H9 (cell line): ENCODE results near the gene TBC1D8B. TPM values are rescaled to one million over a fixed set of nuclear protein-coding genes. Genes with fewer than 3 reads are reported as not detected.

Experiments
- DNase-seq: peaks from one replicate; pipeline ENCODE4 v3.0.0-alpha.2; 2017
- H2AFZ ChIP-seq: one replicate; pipeline ENCODE4 v1.6.1; 2013; ENCODE audit warnings: mild to moderate bottlenecking, low read length, control low read depth, moderate library complexity
- H2AK5ac ChIP-seq: 2 replicates; pipeline ENCODE4 v1.6.1; 2013; ENCODE audit warnings: low read length, control low read depth, mixed read lengths; ENCODE audit not compliant: insufficient read length
- H2BK120ac ChIP-seq: one replicate; pipeline ENCODE4 v1.6.1; 2013; ENCODE audit warnings: low read depth, mild to moderate bottlenecking, low read length, control low read depth, inconsistent platforms; ENCODE audit not compliant: poor library complexity, severe bottlenecking
- H2BK12ac ChIP-seq: 2 replicates; pipeline ENCODE4 v1.6.1; 2013; ENCODE audit warnings: low read length, control low read depth, mixed read lengths, low read depth; ENCODE audit not compliant: insufficient read length
- H2BK15ac ChIP-seq: 2 replicates; pipeline ENCODE4 v1.6.1; 2013; ENCODE audit warnings: low read depth, low read length, control low read depth
- H2BK20ac ChIP-seq: one replicate; pipeline ENCODE4 v1.6.1; 2013; ENCODE audit warnings: low read depth, mild to moderate bottlenecking, low read length, control low read depth, inconsistent platforms; ENCODE audit not compliant: poor library complexity, severe bottlenecking
- H2BK5ac ChIP-seq: 2 replicates; pipeline ENCODE4 v1.6.1; 2013; ENCODE audit warnings: low read length, control low read depth, mixed read lengths; ENCODE audit not compliant: insufficient read length
- H3K14ac ChIP-seq: 2 replicates; pipeline ENCODE4 v1.6.1; 2013; ENCODE audit warnings: low read length, control low read depth; ENCODE audit not compliant: insufficient read depth
- H3K18ac ChIP-seq: 2 replicates; pipeline ENCODE4 v1.6.1; 2013; ENCODE audit warnings: low read depth, mild to moderate bottlenecking, mixed read lengths, low read length, control low read depth; ENCODE audit not compliant: insufficient read length
- H3K23ac ChIP-seq: 2 replicates; pipeline ENCODE4 v1.6.1; 2013; ENCODE audit warnings: low read length, control low read depth, mixed read lengths, low read depth; ENCODE audit not compliant: insufficient read length
- H3K23me2 ChIP-seq: 2 replicates; pipeline ENCODE4 v1.6.1; 2013; ENCODE audit warnings: low read depth, mild to moderate bottlenecking, mixed read lengths, low read length, control low read depth; ENCODE audit not compliant: insufficient read length, poor library complexity, severe bottlenecking
- H3K27ac ChIP-seq: 2 replicates; pipeline ENCODE4 v1.5.1; 2013; ENCODE audit warnings: low read length, control low read depth, mixed read lengths, low read depth; ENCODE audit not compliant: insufficient read length
- H3K27me3 ChIP-seq: 2 replicates; pipeline ENCODE4 v1.6.1; 2013; ENCODE audit warnings: low read length, control low read depth, inconsistent platforms; ENCODE audit not compliant: insufficient read depth
- H3K4ac ChIP-seq: 2 replicates; pipeline ENCODE4 v1.6.1; 2013; ENCODE audit warnings: low read depth, mild to moderate bottlenecking, control low read depth, inconsistent platforms, low read length, moderate library complexity
- H3K4me1 ChIP-seq: 2 replicates; pipeline ENCODE4 v1.6.1; 2013; ENCODE audit warnings: low read length, control low read depth, inconsistent platforms; ENCODE audit not compliant: insufficient read depth
- H3K4me2 ChIP-seq: 2 replicates; pipeline ENCODE4 v1.6.1; 2013; ENCODE audit warnings: low read length, control low read depth, mixed read lengths; ENCODE audit not compliant: insufficient read length, insufficient read depth
- H3K56ac ChIP-seq: 2 replicates; pipeline ENCODE4 v1.6.1; 2013; ENCODE audit warnings: low read depth, mild to moderate bottlenecking, mixed read lengths, low read length, control low read depth; ENCODE audit not compliant: insufficient read length
- H3K79me1 ChIP-seq: 2 replicates; pipeline ENCODE4 v1.6.1; 2013; ENCODE audit warnings: low read depth, mild to moderate bottlenecking, moderate library complexity, low read length, control low read depth, inconsistent platforms; ENCODE audit not compliant: insufficient read depth, poor library complexity, severe bottlenecking
- H3K79me2 ChIP-seq: 2 replicates; pipeline ENCODE4 v1.6.1; 2013; ENCODE audit warnings: low read length, control low read depth, inconsistent platforms; ENCODE audit not compliant: insufficient read depth
- H3K9ac ChIP-seq: 2 replicates; pipeline ENCODE4 v1.6.1; 2013; ENCODE audit warnings: low read length, control low read depth, mixed read lengths; ENCODE audit not compliant: insufficient read length; ENCODE audit errors: extremely low read depth
- H3K9me3 ChIP-seq: one replicate; pipeline ENCODE4 v1.6.1; 2013; ENCODE audit warnings: low read depth, low read length, inconsistent platforms; ENCODE audit not compliant: control insufficient read depth
- H3T11ph ChIP-seq: one replicate; pipeline ENCODE4 v1.6.1; 2013; ENCODE audit warnings: mild to moderate bottlenecking, low read length, control low read depth, inconsistent platforms
- H4K20me1 ChIP-seq: one replicate; pipeline ENCODE4 v1.6.1; 2013; ENCODE audit not compliant: control insufficient read depth, insufficient read length, insufficient read depth
- H4K5ac ChIP-seq: 2 replicates; pipeline ENCODE4 v1.6.1; 2013; ENCODE audit warnings: low read depth, mild to moderate bottlenecking, mixed read lengths, low read length, control low read depth; ENCODE audit not compliant: insufficient read length
- H4K8ac ChIP-seq: replicated peaks from 2 replicates; pipeline ENCODE4 v1.6.1; 2013; ENCODE audit warnings: low read length, control low read depth, mixed read lengths, low read depth; ENCODE audit not compliant: insufficient read length
- H4K91ac ChIP-seq: 2 replicates; pipeline ENCODE4 v1.6.1; 2013; ENCODE audit warnings: low read depth, mild to moderate bottlenecking, moderate library complexity, mixed read lengths, low read length, control low read depth; ENCODE audit not compliant: insufficient read length
- H3K27ac Mint-ChIP-seq, 3 experiments: 2 replicates in 2 of 3; 3 replicates in 1 of 3; pipeline ENCODE4 v1.8.0; 2020 to 2021; ENCODE audit warnings: mixed read lengths in 3 of 3, mild to moderate bottlenecking in 1 of 3, moderate library complexity in 1 of 3
- H3K27me3 Mint-ChIP-seq: 2 replicates; pipeline ENCODE4 v1.8.0; 2021; ENCODE audit warnings: low read depth, mild to moderate bottlenecking, moderate library complexity, mixed read lengths
- H3K36me3 Mint-ChIP-seq, 3 experiments: 2 replicates in 2 of 3; 3 replicates in 1 of 3; pipeline ENCODE4 v1.8.0; 2020 to 2021; ENCODE audit warnings: low read depth in 3 of 3, mixed read lengths in 3 of 3; ENCODE audit not compliant: insufficient read depth in 1 of 3
- H3K4me1 Mint-ChIP-seq, 2 experiments: 2 replicates each; pipeline ENCODE4 v1.8.0; 2020; ENCODE audit warnings: mixed read lengths in 2 of 2
- H3K4me3 Mint-ChIP-seq, 2 experiments: 2 replicates in 1 of 2; 3 replicates in 1 of 2; pipeline ENCODE4 v1.8.0; 2020 to 2021; ENCODE audit warnings: mild to moderate bottlenecking in 2 of 2, mixed read lengths in 2 of 2, moderate library complexity in 1 of 2
- H3K9me3 Mint-ChIP-seq, 2 experiments: 2 replicates in 1 of 2; 3 replicates in 1 of 2; pipeline ENCODE4 v1.8.0; 2020; ENCODE audit warnings: mild to moderate bottlenecking in 2 of 2, mixed read lengths in 2 of 2, moderate library complexity in 1 of 2
- CTCF ChIP-seq: fragments of 200-600 bp; sonication (generic); conservative IDR thresholded peaks from 3 replicates; pipeline ENCODE4 v1.8.0; 2021; ENCODE audit warnings: antibody characterized with exemption, mild to moderate bottlenecking
- WGBS: extraction: QIAGEN DNeasy Blood & Tissue Kit; methylation state at CpG from one replicate; pipeline ENCODE4 v1.1.7; 2013; ENCODE audit warnings: missing lambda C conversion rate, low lambda C conversion rate, mixed read lengths; ENCODE audit not compliant: insufficient read length; ENCODE audit errors: extremely low coverage; 5-methylcytosine and 5-hydroxymethylcytosine counted together
- total RNA-seq: library from RNA; stranded (reverse); gene quantifications from 2 replicates; pipeline ENCODE4 v1.2.1, GENCODE V29; 2021

TBC1D8B gene
- total RNA-seq, 1 experiment from 2014 or later = 2.6 TPM

- H3K4me3 Mint-ChIP-seq = no peak overlapping the region
- Histone ChIP-seq H2AFZ (no peak overlapping the region), H3K23ac (no peak overlapping the region), H4K5ac (no peak overlapping the region), H3K9ac (no peak overlapping the region), H3K56ac (no peak overlapping the region), H3T11ph (no peak overlapping the region), H4K8ac (no peak overlapping the region), H3K14ac (no peak overlapping the region), H3K18ac (no peak overlapping the region), H3K79me1 (no peaks in the 10 kb centered on the region), H2BK20ac (no peak overlapping the region), H2BK15ac (no peak overlapping the region), H3K4ac (no peak overlapping the region), H3K27me3 (no peaks in the 10 kb centered on the region), H3K23me2 (no peaks in the 10 kb centered on the region), H3K27ac (no peak overlapping the region), H4K20me1 (no peaks in the 10 kb centered on the region), H4K91ac (no peak overlapping the region), H2BK5ac (no peak overlapping the region), H3K4me2 (no peak overlapping the region), H3K9me3 (no peaks in the 10 kb centered on the region), H3K4me1 (no peaks in the 10 kb centered on the region), H2AK5ac (no peak overlapping the region), H2BK120ac (no peak overlapping the region), H2BK12ac (no peak overlapping the region), H3K79me2 (no peaks in the 10 kb centered on the region)
- DNase-seq = no peak
- no peak overlapping the region for H3K27ac Mint-ChIP-seq
- WGBS = no CpG with 5 or more reads among the region's 4 CpGs
- peaks cover 0 to 58% of the 10 kb centered on the region in 2 experiments; a peak in 2 of 5 replicates for H3K9me3 Mint-ChIP-seq
- no peaks in the 10 kb centered on the region for H3K27me3 Mint-ChIP-seq
- no peaks in the 10 kb centered on the region; a peak in 1 of 7 replicates for H3K36me3 Mint-ChIP-seq
- TF ChIP-seq CTCF = no peak
- H3K4me1 Mint-ChIP-seq = peaks cover 9 to 10% of the 10 kb centered on the region in 2 experiments
Measured at GRCh38 chrX:106901781-106902219, 99.3 kb downstream of the TBC1D8B start.
